HCT116 (cell line): ENCODE data around the gene DCD. TPM values are rescaled to one million over a fixed set of nuclear protein-coding genes. Genes with fewer than 3 reads are reported as not detected.

Experiments used
- ATAC-seq: fragments of 200-7000 bp; cut with Tn5 transposase; 2 replicates; pipeline ENCODE4 v1.9.1; 2020; ENCODE audit warnings: mild to moderate bottlenecking, moderate library complexity
- BruUV-seq: library from RNA; stranded (reverse); fragments of 400-500 nt; replicated peaks from 2 replicates; lab custom pipeline; 2021; lab: Mats Ljungman, UMichigan
- CTCF ChIA-PET: fragments of 300-600 bp; sonication (Branson Sonifier 250); formaldehyde crosslinking; loops from one replicate; lab custom pipeline; 2021; ENCODE audit warnings: antibody characterized with exemption; lab: Charles Lee
- POLR2A ChIA-PET: fragments of 300-600, 350-600 bp; sonication (Branson Sonifier 250); formaldehyde crosslinking; loops from one replicate; lab custom pipeline; 2021; ENCODE audit warnings: antibody characterized with exemption; lab: Charles Lee
- RAD21 ChIA-PET, 2 experiments: fragments of 300-600 bp; sonication (Branson Sonifier 250); formaldehyde crosslinking; loops; one replicate each; lab custom pipeline; 2023; ENCODE audit warnings: low total read pairs in 2 of 2; ENCODE audit not compliant: uncharacterized antibody in 2 of 2, unreplicated experiment in 2 of 2, low non-redundant PET in 1 of 2; lab: Charles Lee
- DNase-seq: peaks from one replicate; pipeline ENCODE4 v3.0.0-alpha.2; 2010; ENCODE audit warnings: low read depth, low spot score
- H2AFZ ChIP-seq: fragments of 200-600 bp; shearing (Covaris generic), sonication (generic); 2 replicates; pipeline ENCODE4 v1.6.1; 2017; ENCODE audit warnings: low read depth, mixed run types, mixed read lengths, antibody characterized with exemption, low read length; ENCODE audit not compliant: poor library complexity, severe bottlenecking
- H3K27ac ChIP-seq: 2 replicates; pipeline ENCODE4 v1.5.1; 2012; ENCODE audit warnings: low read depth, low read length
- H3K27me3 ChIP-seq: fragments of 200-600 bp; sonication (generic); 2 replicates; pipeline ENCODE4 v1.6.1; 2016; ENCODE audit warnings: mixed run types, low read length, mixed read lengths; ENCODE audit not compliant: insufficient read depth
- H3K36me3 ChIP-seq, 2 experiments: fragments of 200-500 bp in 1 of 2; fragments of 200-600 bp in 1 of 2; sonication (Bioruptor generic) in 1 of 2; sonication (generic) in 1 of 2; 2 replicates each; pipeline versions ENCODE4 v1.5.1 to v1.6.1; 2014 to 2016; ENCODE audit warnings: low read length in 2 of 2, inconsistent platforms in 1 of 2, mixed read lengths in 1 of 2, mixed run types in 1 of 2; ENCODE audit not compliant: insufficient read depth in 2 of 2, control insufficient read depth in 1 of 2
- H3K4me1 ChIP-seq, 2 experiments: fragments of 200-600 bp in 1 of 2; sonication (generic) in 1 of 2; 2 replicates each; pipeline versions ENCODE4 v1.5.1 to v1.6.1; 2012 to 2017; ENCODE audit warnings: low read length in 2 of 2, inconsistent platforms in 1 of 2, mild to moderate bottlenecking in 1 of 2, mixed read lengths in 1 of 2, mixed run types in 1 of 2, moderate library complexity in 1 of 2; ENCODE audit not compliant: insufficient read depth in 2 of 2, control insufficient read depth in 1 of 2
- H3K4me2 ChIP-seq: fragments of 200-600 bp; sonication (generic); 2 replicates; pipeline ENCODE4 v1.6.1; 2017; ENCODE audit warnings: mixed run types, low read length, mixed read lengths
- H3K4me3 ChIP-seq, 2 experiments: fragments of 200-600 bp in 1 of 2; sonication (generic) in 1 of 2; replicated peaks in 1 of 2; 2 replicates each; pipeline ENCODE4 v1.5.1; 2011 to 2016; ENCODE audit warnings: low read length in 2 of 2, control low read depth in 1 of 2, low read depth in 1 of 2, mild to moderate bottlenecking in 1 of 2, mixed read lengths in 1 of 2, mixed run types in 1 of 2
- H3K79me2 ChIP-seq: fragments of 200-600 bp; sonication (generic); 2 replicates; pipeline ENCODE4 v1.6.1; 2017; ENCODE audit warnings: mild to moderate bottlenecking, mixed run types, low read length, moderate library complexity, mixed read lengths; ENCODE audit not compliant: insufficient read depth
- H3K9ac ChIP-seq: fragments of 200-600 bp; sonication (generic); 2 replicates; pipeline ENCODE4 v1.6.1; 2016; ENCODE audit warnings: low read length, mixed read lengths
- H3K9me2 ChIP-seq: fragments of 200-600 bp; sonication (generic), shearing (Covaris generic); 2 replicates; pipeline ENCODE4 v1.6.1; 2017; ENCODE audit warnings: mixed run types, mild to moderate bottlenecking, moderate library complexity; ENCODE audit not compliant: insufficient read depth
- H3K9me3 ChIP-seq, 2 experiments: fragments of 200-500 bp in 1 of 2; fragments of 200-600 bp in 1 of 2; sonication (Bioruptor generic) in 1 of 2; sonication (generic) in 1 of 2; 2 replicates each; pipeline ENCODE4 v1.6.1; 2014 to 2017; ENCODE audit warnings: low read length in 2 of 2, mixed read lengths in 2 of 2, inconsistent platforms in 1 of 2, low read depth in 1 of 2, mild to moderate bottlenecking in 1 of 2, mixed run types in 1 of 2, moderate library complexity in 1 of 2; ENCODE audit not compliant: control insufficient read depth in 1 of 2, insufficient read depth in 1 of 2
- H4K20me1 ChIP-seq: fragments of 200-600 bp; sonication (generic), shearing (Covaris generic); 2 replicates; pipeline ENCODE4 v1.6.1; 2017; ENCODE audit warnings: mixed run types, mild to moderate bottlenecking, moderate library complexity; ENCODE audit not compliant: insufficient read depth
- CBX3 ChIP-seq: IDR thresholded peaks from 2 replicates; pipeline ENCODE4 v1.6.1; 2012; ENCODE audit warnings: low read depth
- EGR1 ChIP-seq: IDR thresholded peaks from 2 replicates; pipeline ENCODE4 v1.6.1; 2012; ENCODE audit warnings: low read depth
- ELF1 ChIP-seq: IDR thresholded peaks from 2 replicates; pipeline ENCODE4 v1.6.1; 2012; ENCODE audit warnings: low read depth, borderline replicate concordance
- EZH2 ChIP-seq: fragments of 200-600 bp; sonication (generic); IDR thresholded peaks from 2 replicates; pipeline ENCODE4 v1.6.1; 2017; ENCODE audit warnings: antibody characterized with exemption, mixed run types
- FOSL1 ChIP-seq: IDR thresholded peaks from 2 replicates; pipeline ENCODE4 v1.6.1; 2012; ENCODE audit warnings: low read depth
- JUND ChIP-seq: IDR thresholded peaks from 2 replicates; pipeline ENCODE4 v1.6.1; 2012
- RAD21 ChIP-seq: IDR thresholded peaks from 2 replicates; pipeline ENCODE4 v1.6.1; 2012; ENCODE audit warnings: low read depth, mild to moderate bottlenecking
- SP1 ChIP-seq: IDR thresholded peaks from 2 replicates; pipeline ENCODE4 v1.6.1; 2012; ENCODE audit warnings: low read depth
- TCF7L2 ChIP-seq: IDR thresholded peaks from 2 replicates; pipeline ENCODE4 v1.7.0; 2011; ENCODE audit warnings: borderline replicate concordance, inconsistent platforms; ENCODE audit not compliant: insufficient read depth, insufficient read length; ENCODE audit errors: extremely low read depth
- intact Hi-C: fragments of 100-400 bp; cut with micrococcal nuclease; formaldehyde crosslinking; loops from 2 replicates; pipeline ENCODE4 v1.10.0; 2022
- total RNA-seq: library from RNA; stranded (reverse); gene quantifications from one replicate; pipeline ENCODE4 v1.2.1, GENCODE V29; 2021; ENCODE audit not compliant: unreplicated experiment
- TF ChIP-seq, protein P1 (sequence below): IDR thresholded peaks from 2 replicates; pipeline ENCODE4 v1.6.1; 2011; ENCODE audit warnings: mild to moderate bottlenecking, low read length, moderate library complexity; ENCODE audit not compliant: insufficient replicate concordance; ENCODE audit errors: extremely low read depth
- TF ChIP-seq, protein P2 (sequence below): IDR thresholded peaks from 2 replicates; pipeline ENCODE4 v1.6.1; 2012
- TF ChIP-seq, protein P3 (sequence below), 3 experiments: fragments of 200-600 bp in 1 of 3; sonication (generic) in 1 of 3; IDR thresholded peaks in 2 of 3; conservative IDR thresholded peaks in 1 of 3; 2 replicates each; pipeline ENCODE4 v1.5.1; 2012 to 2017; ENCODE audit warnings: low read depth in 2 of 3, low read length in 2 of 3, antibody characterized with exemption in 1 of 3, borderline replicate concordance in 1 of 3, control low read depth in 1 of 3, mild to moderate bottlenecking in 1 of 3, mixed read lengths in 1 of 3, mixed run types in 1 of 3, moderate library complexity in 1 of 3; ENCODE audit not compliant: insufficient read depth in 1 of 3

The DCD gene
- total RNA-seq, 1 experiment from 2014 or later, result not detected

DNA sequence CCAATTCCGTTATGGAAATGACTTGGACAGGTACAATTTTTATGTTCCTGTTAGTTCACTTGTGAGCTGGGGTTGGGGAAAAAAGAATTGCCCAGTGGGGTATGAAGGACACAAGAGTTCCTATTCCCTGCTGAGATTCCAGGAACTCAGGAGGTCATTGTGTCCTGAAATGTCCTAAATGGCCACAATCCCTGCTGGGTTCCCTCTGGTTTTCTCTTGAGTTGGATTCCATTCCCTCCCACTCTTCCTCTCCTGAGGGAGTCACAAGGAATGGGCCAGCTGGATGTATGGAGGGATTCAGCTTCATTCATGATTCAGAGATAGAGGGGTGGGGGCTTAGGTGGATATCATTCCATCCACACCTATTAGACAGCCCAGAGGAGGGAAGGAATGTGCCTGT, 34.5 kb upstream of the DCD start (continued):
- TF ChIP-seq RAD21 (no peak), FOSL1 (no peak), EGR1 (no peak), ELF1 (no peak), SP1 (no peak), TCF7L2 (no peak), CBX3 (no peak), JUND (no peak)
- TF ChIP-seq, protein P1, sequence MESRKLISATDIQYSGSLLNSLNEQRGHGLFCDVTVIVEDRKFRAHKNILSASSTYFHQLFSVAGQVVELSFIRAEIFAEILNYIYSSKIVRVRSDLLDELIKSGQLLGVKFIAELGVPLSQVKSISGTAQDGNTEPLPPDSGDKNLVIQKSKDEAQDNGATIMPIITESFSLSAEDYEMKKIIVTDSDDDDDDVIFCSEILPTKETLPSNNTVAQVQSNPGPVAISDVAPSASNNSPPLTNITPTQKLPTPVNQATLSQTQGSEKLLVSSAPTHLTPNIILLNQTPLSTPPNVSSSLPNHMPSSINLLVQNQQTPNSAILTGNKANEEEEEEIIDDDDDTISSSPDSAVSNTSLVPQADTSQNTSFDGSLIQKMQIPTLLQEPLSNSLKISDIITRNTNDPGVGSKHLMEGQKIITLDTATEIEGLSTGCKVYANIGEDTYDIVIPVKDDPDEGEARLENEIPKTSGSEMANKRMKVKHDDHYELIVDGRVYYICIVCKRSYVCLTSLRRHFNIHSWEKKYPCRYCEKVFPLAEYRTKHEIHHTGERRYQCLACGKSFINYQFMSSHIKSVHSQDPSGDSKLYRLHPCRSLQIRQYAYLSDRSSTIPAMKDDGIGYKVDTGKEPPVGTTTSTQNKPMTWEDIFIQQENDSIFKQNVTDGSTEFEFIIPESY, result no peak

DNA sequence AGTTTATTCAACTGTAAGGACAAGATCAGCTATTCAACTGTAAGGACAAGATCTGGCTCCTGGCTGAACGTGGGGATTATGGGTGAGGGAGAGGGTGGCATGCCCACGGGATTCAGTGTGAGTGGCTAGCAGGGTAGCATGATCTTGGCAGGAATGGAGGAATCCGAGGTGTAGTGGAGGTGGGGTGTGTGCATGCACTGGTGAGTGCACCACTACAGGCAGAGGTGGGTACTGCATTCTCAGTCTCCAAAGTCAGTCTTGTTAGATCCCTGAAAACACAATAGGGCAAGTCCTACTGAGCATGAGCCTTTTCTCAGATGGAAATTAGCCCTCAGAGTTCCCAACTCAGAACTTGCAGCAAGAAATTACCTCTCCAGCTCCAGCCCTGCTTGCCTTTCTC, 32.2 kb upstream of the DCD start:
- ChIA-PET RAD21 (no interaction called here), POLR2A (interaction anchor here (0.9 kb wide), 1 partner anchor 9 kb away, joined by 3 read pairs; no protein-coding TSS in a partner anchor), CTCF (interaction anchor here (1.0 to 2.1 kb wide), 3 partner anchors 10 to 153 kb away, joined by 3 to 13 read pairs (median 10); no protein-coding TSS in a partner anchor)
- Histone ChIP-seq H3K4me3 (no peak overlapping the region), H3K79me2 (no peaks in the 10 kb centered on the region), H3K9me3 (no peaks in the 10 kb centered on the region), H3K27me3 (peaks cover 54% of the 10 kb centered on the region), H4K20me1 (no peaks in the 10 kb centered on the region), H2AFZ (peak overlapping the region; percentile 89), H3K4me2 (no peak overlapping the region), H3K36me3 (no peaks in the 10 kb centered on the region), H3K9me2 (no peaks in the 10 kb centered on the region), H3K9ac (no peak overlapping the region), H3K4me1 (0 out of 4 replicates have a peak, but pooled peaks cover 0 to 2% of the 10 kb centered on the region in 2 experiments)
- DNase-seq, result peak; percentile 56
- intact Hi-C loops, result no loop called here
- ATAC-seq, result peak; percentile 98
- no TSS peak for BruUV-seq
- TF ChIP-seq RAD21 (0 out of 2 replicates have a peak, but pooled peaks have one; percentile 6), CBX3 (peak; percentile 73; the same call in 1 of the 2 replicates), SP1 (0 out of 2 replicates have a peak, but pooled peaks have one; percentile 21), EZH2 (no peak)
- TF ChIP-seq, protein P2, sequence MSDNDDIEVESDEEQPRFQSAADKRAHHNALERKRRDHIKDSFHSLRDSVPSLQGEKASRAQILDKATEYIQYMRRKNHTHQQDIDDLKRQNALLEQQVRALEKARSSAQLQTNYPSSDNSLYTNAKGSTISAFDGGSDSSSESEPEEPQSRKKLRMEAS, result peak; percentile 42; the same call in 1 of the 2 replicates
- TF ChIP-seq, protein P3, sequence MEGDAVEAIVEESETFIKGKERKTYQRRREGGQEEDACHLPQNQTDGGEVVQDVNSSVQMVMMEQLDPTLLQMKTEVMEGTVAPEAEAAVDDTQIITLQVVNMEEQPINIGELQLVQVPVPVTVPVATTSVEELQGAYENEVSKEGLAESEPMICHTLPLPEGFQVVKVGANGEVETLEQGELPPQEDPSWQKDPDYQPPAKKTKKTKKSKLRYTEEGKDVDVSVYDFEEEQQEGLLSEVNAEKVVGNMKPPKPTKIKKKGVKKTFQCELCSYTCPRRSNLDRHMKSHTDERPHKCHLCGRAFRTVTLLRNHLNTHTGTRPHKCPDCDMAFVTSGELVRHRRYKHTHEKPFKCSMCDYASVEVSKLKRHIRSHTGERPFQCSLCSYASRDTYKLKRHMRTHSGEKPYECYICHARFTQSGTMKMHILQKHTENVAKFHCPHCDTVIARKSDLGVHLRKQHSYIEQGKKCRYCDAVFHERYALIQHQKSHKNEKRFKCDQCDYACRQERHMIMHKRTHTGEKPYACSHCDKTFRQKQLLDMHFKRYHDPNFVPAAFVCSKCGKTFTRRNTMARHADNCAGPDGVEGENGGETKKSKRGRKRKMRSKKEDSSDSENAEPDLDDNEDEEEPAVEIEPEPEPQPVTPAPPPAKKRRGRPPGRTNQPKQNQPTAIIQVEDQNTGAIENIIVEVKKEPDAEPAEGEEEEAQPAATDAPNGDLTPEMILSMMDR (IDR thresholded peaks at IDR 0.05 in 2 of 3, conservative IDR thresholded peaks at IDR 0.05 in 1 of 3; ENCODE audit: borderline replicate concordance in 1 of 3, insufficient read depth in 1 of 3, low read depth in 2 of 3, low read length in 2 of 3), result peak; percentile 8 to 80 (median 74); a peak in 4 of 6 replicates
- TF ChIP-seq, all 23 proteins: peak for 5
- H3K27ac ChIP-seq, result no peak overlapping the region
